Right lobe of liver (tissue), 4 donors: ENCODE data around the gene NAV2.

Source experiments
- POLR2A ChIP-seq: fragments of 450-650 bp; IDR thresholded peaks from one replicate; pipeline ENCODE4 v1.6.1; 2017; ENCODE audit warnings: antibody characterized with exemption, mild to moderate bottlenecking
- TF ChIP-seq, protein P1 (sequence below), 4 donors: fragments of 200-600 bp in 3 of 4; fragments of 450-650 bp in 1 of 4; IDR thresholded peaks; one replicate each; pipeline versions ENCODE4 v1.5.1 to v1.8.0; 2016 to 2022; ENCODE audit warnings: antibody characterized with exemption in 4 of 4, mild to moderate bottlenecking in 2 of 4
- donor health status: DM: no; HTN: no; CAD: no.
- donor health status: DM: no; HTN: no; CAD: no.
- donor health status: DM: no; HTN: yes; CAD: no.

DNA sequence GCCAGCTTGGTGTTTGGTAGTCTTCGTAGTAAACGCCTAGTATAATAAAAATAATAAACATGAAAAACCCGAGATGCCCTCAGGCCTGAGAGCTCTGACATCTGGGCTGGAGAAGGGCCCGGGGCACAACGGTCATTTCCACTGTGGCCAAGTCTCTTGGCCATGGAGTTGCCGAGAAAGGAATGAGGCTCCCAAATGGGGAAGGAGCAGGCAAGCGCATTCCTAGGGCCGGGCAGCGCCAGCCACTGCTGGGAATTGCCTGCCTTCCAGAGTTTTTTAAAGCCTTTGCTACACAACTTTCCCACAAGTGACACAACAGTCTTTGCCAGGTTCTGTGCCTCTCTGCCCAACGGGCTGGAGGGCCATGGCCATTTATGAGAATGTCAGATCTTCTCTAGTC lies 103.4 kb downstream of the NAV2 start:
- TF ChIP-seq, protein P1, sequence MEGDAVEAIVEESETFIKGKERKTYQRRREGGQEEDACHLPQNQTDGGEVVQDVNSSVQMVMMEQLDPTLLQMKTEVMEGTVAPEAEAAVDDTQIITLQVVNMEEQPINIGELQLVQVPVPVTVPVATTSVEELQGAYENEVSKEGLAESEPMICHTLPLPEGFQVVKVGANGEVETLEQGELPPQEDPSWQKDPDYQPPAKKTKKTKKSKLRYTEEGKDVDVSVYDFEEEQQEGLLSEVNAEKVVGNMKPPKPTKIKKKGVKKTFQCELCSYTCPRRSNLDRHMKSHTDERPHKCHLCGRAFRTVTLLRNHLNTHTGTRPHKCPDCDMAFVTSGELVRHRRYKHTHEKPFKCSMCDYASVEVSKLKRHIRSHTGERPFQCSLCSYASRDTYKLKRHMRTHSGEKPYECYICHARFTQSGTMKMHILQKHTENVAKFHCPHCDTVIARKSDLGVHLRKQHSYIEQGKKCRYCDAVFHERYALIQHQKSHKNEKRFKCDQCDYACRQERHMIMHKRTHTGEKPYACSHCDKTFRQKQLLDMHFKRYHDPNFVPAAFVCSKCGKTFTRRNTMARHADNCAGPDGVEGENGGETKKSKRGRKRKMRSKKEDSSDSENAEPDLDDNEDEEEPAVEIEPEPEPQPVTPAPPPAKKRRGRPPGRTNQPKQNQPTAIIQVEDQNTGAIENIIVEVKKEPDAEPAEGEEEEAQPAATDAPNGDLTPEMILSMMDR (IDR thresholded peaks at IDR 0.05), result no peak
- no peak for TF ChIP-seq POLR2A
